ENCODE data around the gene UBA7.

UBA7 gene

GRCh38 chr3:49771340-49771938 lies 42.3 kb downstream of the UBA7 start:
- TF ChIP-seq CTCF (IDR thresholded peaks at IDR 0.05; ENCODE audit: low read depth, low read length, missing control alignments), result no peak
- DNase-seq (ENCODE audit: extremely low read depth, low read depth), result no peak
- no peak overlapping the region for H3K4me3 ChIP-seq (replicated peaks; ENCODE audit: low read depth, low read length)

GRCh38 chr3:49769926-49770325 lies 43.8 kb downstream of the UBA7 start:
- no peak for DNase-seq (ENCODE audit: extremely low read depth, low read depth)
- TF ChIP-seq CTCF (IDR thresholded peaks at IDR 0.05; ENCODE audit: low read depth, low read length, missing control alignments), result no peak
- H3K4me3 ChIP-seq (replicated peaks; ENCODE audit: low read depth, low read length), result no peak overlapping the region

- no peak for DNase-seq (ENCODE audit: extremely low read depth, low read depth)
- no peak overlapping the region for H3K4me3 ChIP-seq (replicated peaks; ENCODE audit: low read depth, low read length)
- no peak for TF ChIP-seq CTCF (IDR thresholded peaks at IDR 0.05; ENCODE audit: low read depth, low read length, missing control alignments)
Observed at GRCh38 chr3:49769286-49769915, 44.4 kb downstream of the UBA7 start.

- no peak for TF ChIP-seq CTCF (IDR thresholded peaks at IDR 0.05; ENCODE audit: low read depth, low read length, missing control alignments)
- no peak overlapping the region for H3K4me3 ChIP-seq (replicated peaks; ENCODE audit: low read depth, low read length)
- DNase-seq (ENCODE audit: extremely low read depth, low read depth), result no peak
Observed at GRCh38 chr3:49763981-49764380, 49.8 kb downstream of the UBA7 start.

GRCh38 chr3:49761661-49762060 lies 52.1 kb downstream of the UBA7 start:
- no peak for DNase-seq (ENCODE audit: extremely low read depth, low read depth)
- no peak overlapping the region for H3K4me3 ChIP-seq (replicated peaks; ENCODE audit: low read depth, low read length)
- TF ChIP-seq CTCF (IDR thresholded peaks at IDR 0.05; ENCODE audit: low read depth, low read length, missing control alignments), result no peak

GRCh38 chr3:49759226-49759625 lies 54.5 kb downstream of the UBA7 start:
- no peak for TF ChIP-seq CTCF (IDR thresholded peaks at IDR 0.05; ENCODE audit: low read depth, low read length, missing control alignments)
- no peak for DNase-seq (ENCODE audit: extremely low read depth, low read depth)
- no peak overlapping the region for H3K4me3 ChIP-seq (replicated peaks; ENCODE audit: low read depth, low read length)

- no peak for DNase-seq (ENCODE audit: extremely low read depth, low read depth)
- TF ChIP-seq CTCF (IDR thresholded peaks at IDR 0.05; ENCODE audit: low read depth, low read length, missing control alignments), result no peak
- H3K4me3 ChIP-seq (replicated peaks; ENCODE audit: low read depth, low read length), result no peak overlapping the region
Observed at GRCh38 chr3:49757197-49757596, 56.6 kb downstream of the UBA7 start.

Measured in HFF-Myc (cell line).